SJSA1 (cell line): ENCODE data around the gene FLT3. TPM values are rescaled to one million over a fixed set of nuclear protein-coding genes. Genes with fewer than 3 reads are reported as not detected.
"Not testable (repeated sequence)": the region's sequence is repeated elsewhere in the genome, so short reads cannot be mapped to it uniquely, and the experiment has no call there.

ENCODE experiments used
- DNase-seq, 2 experiments: peaks; one replicate each; pipeline ENCODE4 v3.0.0-alpha.2; 2015 to 2020; ENCODE audit warnings: low spot score in 2 of 2, low read depth in 1 of 2
- H3K27ac ChIP-seq: fragments of 250-450 bp; sonication (Bioruptor Pico); 2 replicates; pipeline ENCODE4 v1.5.1; 2020; ENCODE audit warnings: mild to moderate bottlenecking, moderate library complexity
- H3K27me3 ChIP-seq: fragments of 250-450 bp; sonication (Bioruptor Pico); replicated peaks from 2 replicates; pipeline ENCODE4 v1.5.1; 2020; ENCODE audit warnings: mild to moderate bottlenecking, moderate library complexity
- H3K36me3 ChIP-seq: fragments of 250-450 bp; sonication (Bioruptor Pico); 2 replicates; pipeline ENCODE4 v1.5.1; 2020; ENCODE audit warnings: mild to moderate bottlenecking
- H3K4me1 ChIP-seq: fragments of 250-450 bp; sonication (Bioruptor Pico); replicated peaks from 2 replicates; pipeline ENCODE4 v1.6.1; 2021; ENCODE audit warnings: mild to moderate bottlenecking
- H3K4me3 ChIP-seq: fragments of 250-450 bp; sonication (Bioruptor Pico); 2 replicates; pipeline ENCODE4 v1.5.1; 2020; ENCODE audit warnings: mild to moderate bottlenecking
- H3K9me3 ChIP-seq: fragments of 250-450 bp; sonication (Bioruptor Pico); replicated peaks from 2 replicates; pipeline ENCODE4 v1.5.1; 2020; ENCODE audit warnings: mild to moderate bottlenecking
- total RNA-seq: library from RNA; depleted of rRNA; stranded (reverse); fragments of >200 nt; shearing (Covaris generic); gene quantifications from 2 replicates; pipeline ENCODE4 v1.2.3, GENCODE V29; 2014

Gene FLT3
- total RNA-seq, 1 experiment from 2014 or later, result not detected

GRCh38 chr13:27966641-27967202 is 133.7 kb downstream of the FLT3 start:
- Histone ChIP-seq H3K4me3 (no peak overlapping the region), H3K36me3 (no peaks in the 10 kb centered on the region), H3K4me1 (no peaks in the 10 kb centered on the region), H3K9me3 (no peaks in the 10 kb centered on the region), H3K27me3 (peaks cover 62% of the 10 kb centered on the region), H3K27ac (no peak overlapping the region)
- DNase-seq, result no peak

- no peak overlapping the region for H3K4me3 ChIP-seq
- peaks cover 67% of the 10 kb centered on the region for H3K27me3 ChIP-seq
- H3K36me3 ChIP-seq, result no peaks in the 10 kb centered on the region
- no peaks in the 10 kb centered on the region for H3K9me3 ChIP-seq
- no peaks in the 10 kb centered on the region for H3K4me1 ChIP-seq
- no peak overlapping the region for H3K27ac ChIP-seq
- DNase-seq, result no peak
These were observed 134.4 kb downstream of the FLT3 start for GRCh38 chr13:27965740-27966640.

GRCh38 chr13:27965343-27965739 is 135.0 kb downstream of the FLT3 start:
- H3K36me3 ChIP-seq, result no peaks in the 10 kb centered on the region
- H3K4me3 ChIP-seq, result no peak overlapping the region
- H3K9me3 ChIP-seq, result no peaks in the 10 kb centered on the region
- H3K27ac ChIP-seq, result no peak overlapping the region
- peaks cover 5% of the 10 kb centered on the region; the same call in 1 of the 2 replicates for H3K4me1 ChIP-seq
- H3K27me3 ChIP-seq, result peaks cover 72% of the 10 kb centered on the region
- no peak for DNase-seq

GRCh38 chr13:27964741-27965323 is 135.5 kb downstream of the FLT3 start:
- Histone ChIP-seq H3K27ac (no peak overlapping the region), H3K4me3 (no peak overlapping the region), H3K27me3 (peaks cover 72% of the 10 kb centered on the region), H3K36me3 (no peaks in the 10 kb centered on the region), H3K9me3 (no peaks in the 10 kb centered on the region), H3K4me1 (peaks cover 7% of the 10 kb centered on the region; the same call in 1 of the 2 replicates)
- no peak for DNase-seq

- H3K27me3 ChIP-seq, result peaks cover 72% of the 10 kb centered on the region
These were observed 136.2 kb downstream of the FLT3 start for GRCh38 chr13:27964206-27964605.

GRCh38 chr13:27963491-27963890 is 136.9 kb downstream of the FLT3 start:
- no peaks in the 10 kb centered on the region for H3K9me3 ChIP-seq
- no peaks in the 10 kb centered on the region for H3K36me3 ChIP-seq
- H3K27ac ChIP-seq, result no peak overlapping the region
- DNase-seq, result no peak
- H3K27me3 ChIP-seq, result peaks cover 71% of the 10 kb centered on the region
- no peak overlapping the region for H3K4me3 ChIP-seq
- H3K4me1 ChIP-seq, result peaks cover 7% of the 10 kb centered on the region; the same call in 1 of the 2 replicates

More at GRCh38 chr13:27964206-27964605, 136.2 kb downstream of the FLT3 start:
- not testable (repeated sequence) for H3K4me1 ChIP-seq, DNase-seq, H3K9me3 ChIP-seq, H3K36me3 ChIP-seq, H3K4me3 ChIP-seq, H3K27ac ChIP-seq

- Histone ChIP-seq H3K36me3 (no peaks in the 10 kb centered on the region), H3K27me3 (peaks cover 69% of the 10 kb centered on the region), H3K27ac (no peak overlapping the region), H3K4me3 (no peak overlapping the region), H3K9me3 (no peaks in the 10 kb centered on the region), H3K4me1 (peaks cover 7% of the 10 kb centered on the region; the same call in 1 of the 2 replicates)
- DNase-seq, result no peak
These were observed 137.4 kb downstream of the FLT3 start for GRCh38 chr13:27962982-27963381.

- DNase-seq, result no peak
- Histone ChIP-seq H3K27me3 (peaks cover 64% of the 10 kb centered on the region), H3K4me1 (peaks cover 7% of the 10 kb centered on the region; the same call in 1 of the 2 replicates), H3K36me3 (no peaks in the 10 kb centered on the region), H3K4me3 (no peak overlapping the region), H3K27ac (no peak overlapping the region), H3K9me3 (no peaks in the 10 kb centered on the region)
These were observed 138.1 kb downstream of the FLT3 start for GRCh38 chr13:27962128-27962841.

GRCh38 chr13:27961227-27962085 is 138.9 kb downstream of the FLT3 start:
- no peak overlapping the region for H3K27ac ChIP-seq
- H3K36me3 ChIP-seq, result no peaks in the 10 kb centered on the region
- DNase-seq, result no peak
- peaks cover 62% of the 10 kb centered on the region for H3K27me3 ChIP-seq
- no peaks in the 10 kb centered on the region for H3K9me3 ChIP-seq
- peaks cover 7% of the 10 kb centered on the region; the same call in 1 of the 2 replicates for H3K4me1 ChIP-seq
- no peak overlapping the region for H3K4me3 ChIP-seq

GRCh38 chr13:27960362-27961226 is 139.8 kb downstream of the FLT3 start:
- H3K4me3 ChIP-seq, result no peak overlapping the region

GRCh38 chr13:27959976-27960361 is 140.4 kb downstream of the FLT3 start:
- Histone ChIP-seq H3K4me3 (no peak overlapping the region), H3K27me3 (peaks cover 59% of the 10 kb centered on the region)

More at GRCh38 chr13:27960362-27961226, 139.8 kb downstream of the FLT3 start:
- Histone ChIP-seq H3K27me3 (peaks cover 59% of the 10 kb centered on the region), H3K27ac (no peak overlapping the region), H3K36me3 (no peaks in the 10 kb centered on the region), H3K4me1 (peaks cover 7% of the 10 kb centered on the region; the same call in 1 of the 2 replicates), H3K9me3 (no peaks in the 10 kb centered on the region)
- no peak for DNase-seq

More at GRCh38 chr13:27959976-27960361, 140.4 kb downstream of the FLT3 start:
- Histone ChIP-seq H3K4me1 (peaks cover 7% of the 10 kb centered on the region; the same call in 1 of the 2 replicates), H3K9me3 (no peaks in the 10 kb centered on the region), H3K36me3 (no peaks in the 10 kb centered on the region), H3K27ac (no peak overlapping the region)
- no peak for DNase-seq
